Measurements from ENCODE around the gene BICD2. TPM values are rescaled to one million over a fixed set of nuclear protein-coding genes. Genes with fewer than 3 reads are reported as not detected.

The BICD2 gene
- total and polyA plus RNA-seq, 2 of the 13 experiments (the other 11 are each of a cell fraction or from before 2014, with no cell fraction given), result 5.1 to 17.4 TPM

GRCh38 chr9:92790542-92791527 is 26.2 kb upstream of the BICD2 start:
- intact Hi-C loops (cut with micrococcal nuclease; ENCODE audit: unreplicated experiment) (loop anchor here (1.0 kb wide), 3 partner anchors 26 to 75 kb away; no protein-coding TSS in a partner anchor), in situ Hi-C loops (cut with HindIII; ENCODE audit: extremely low pct_ligation_motif_present, low pct_unique_long_range_greater_than_20kb) (no loop called here)
- peak; percentile 92 for FAIRE-seq
- ChIA-PET POLR2A (no interaction called here), CTCF (ENCODE audit: low intra/inter-chr PET ratio, low total read pairs) (interaction anchor here (1.0 to 3.1 kb wide), 4 partner anchors 25 to 77 kb away, joined by 3 to 41 read pairs (median 14); partner anchors contain the start of gene BICD2)
- peaks cover 8% of the 10 kb centered on the region for H3K4me1 ChIP-seq (ENCODE audit: insufficient read depth, low read length)
- H3K36me3 ChIP-seq (replicated peaks in 1 of 2; ENCODE audit: control insufficient read depth in 1 of 2, insufficient read depth in 2 of 2, low read length in 2 of 2), result no peaks in the 10 kb centered on the region
- H3K9me3 ChIP-seq (ENCODE audit: low read length), result no peaks in the 10 kb centered on the region
- no peak overlapping the region for H3K4me3 ChIP-seq (replicated peaks in 1 of 3; ENCODE audit: insufficient read depth in 1 of 3, low read depth in 2 of 3, low read length in 3 of 3)
- no peak overlapping the region for H3K27ac ChIP-seq (ENCODE audit: extremely low read length, insufficient read depth, low read length)
- H3K9ac ChIP-seq (ENCODE audit: insufficient read depth, low read depth, low read length), result no peak overlapping the region
- H3K79me2 ChIP-seq (ENCODE audit: insufficient read depth, low read length), result no peaks in the 10 kb centered on the region
- H2AFZ ChIP-seq (ENCODE audit: low read length), result no peak overlapping the region
- 19% methylated on average over 13 of the region's 13 CpGs for WGBS (ENCODE audit: low lambda C conversion rate)
- peak overlapping the region; percentile 51 for H3K4me2 ChIP-seq (ENCODE audit: low read depth, low read length)
- H3K27me3 ChIP-seq (ENCODE audit: control insufficient read depth in 1 of 2, insufficient read depth in 2 of 2, low read length in 2 of 2), result peaks cover 0 to 7% of the 10 kb centered on the region in 2 experiments; a peak in 3 of 5 replicates
- H4K20me1 ChIP-seq (ENCODE audit: insufficient read depth, low read length), result no peaks in the 10 kb centered on the region
- peak; percentile 68 for DNase-seq (ENCODE audit: low spot score)
- no TSS peak for BruUV-seq (replicated peaks)
- ATAC-seq, result peak; percentile 95
- TF ChIP-seq CHCHD3 (CRISPR knock-in tag; IDR thresholded peaks at IDR 0.05) (no peak), CTCF (CRISPR knock-in tag; IDR thresholded peaks at IDR 0.05) (peak; percentile 90), GATAD1 (CRISPR knock-in tag; IDR thresholded peaks at IDR 0.05) (0 out of 2 replicates have a peak, but pooled peaks have one; percentile 31), U2AF1 (optimal IDR thresholded peaks at IDR 0.05; ENCODE audit: low read depth, low read length) (no peak), ZBTB21 (CRISPR knock-in tag; IDR thresholded peaks at IDR 0.05) (no peak), ELF1 (CRISPR knock-in tag; IDR thresholded peaks at IDR 0.05) (no peak; the same call in 1 of the 2 replicates), ZFP62 (CRISPR knock-in tag; IDR thresholded peaks at IDR 0.05) (no peak), SIN3A (IDR thresholded peaks at IDR 0.05; ENCODE audit: borderline replicate concordance, low read depth, low read length) (no peak), ZNF784 (CRISPR knock-in tag; IDR thresholded peaks at IDR 0.05; ENCODE audit: borderline replicate concordance) (no peak), RAD51 (IDR thresholded peaks at IDR 0.05; ENCODE audit: borderline replicate concordance) (no peak), NFIC (IDR thresholded peaks at IDR 0.05; ENCODE audit: low read length) (no peak), E2F1 (CRISPR knock-in tag; IDR thresholded peaks at IDR 0.05) (no peak), UBTF (CRISPR knock-in tag; IDR thresholded peaks at IDR 0.05) (no peak), HNRNPL (IDR thresholded peaks at IDR 0.05; ENCODE audit: low read depth, low read length) (no peak), YEATS2 (CRISPR knock-in tag; IDR thresholded peaks at IDR 0.05; ENCODE audit: borderline replicate concordance) (peak; percentile 28; the same call in 1 of the 2 replicates), HCFC1 (IDR thresholded peaks at IDR 0.05; ENCODE audit: low read depth, low read length) (no peak), MAFF (IDR thresholded peaks at IDR 0.05; ENCODE audit: low read depth, low read length) (0 out of 2 replicates have a peak, but pooled peaks have one; percentile 5), XRCC5 (optimal IDR thresholded peaks at IDR 0.05; ENCODE audit: low read length) (peak; percentile 31)

Measured in HepG2 (cell line).